Thymus (tissue), 14 donors: ENCODE results near the gene METAP1D. TPM values are rescaled to one million over a fixed set of nuclear protein-coding genes. Genes with fewer than 3 reads are reported as not detected.

Source experiments
- DNase-seq, 9 donors: peaks; one replicate each; pipeline ENCODE4 v3.0.0-alpha.2; 2013; ENCODE audit warnings: low spot score in 9 of 9, low read depth in 6 of 9, missing footprints in 1 of 9
- H3K27ac ChIP-seq, 2 donors: one replicate each; pipeline ENCODE4 v1.5.1; 2013; ENCODE audit warnings: control low read depth in 1 of 2, low read depth in 1 of 2, low read length in 1 of 2, mild to moderate bottlenecking in 1 of 2, moderate library complexity in 1 of 2
- H3K27me3 ChIP-seq, 2 donors: one replicate each; pipeline ENCODE4 v1.5.1; 2013; ENCODE audit warnings: low read length in 1 of 2; ENCODE audit not compliant: control insufficient read depth in 2 of 2, insufficient read depth in 1 of 2
- H3K36me3 ChIP-seq, 2 donors: one replicate each; pipeline ENCODE4 v1.5.1; 2013; ENCODE audit warnings: low read length in 1 of 2, mild to moderate bottlenecking in 1 of 2, moderate library complexity in 1 of 2; ENCODE audit not compliant: control insufficient read depth in 2 of 2, insufficient read depth in 2 of 2
- H3K4me1 ChIP-seq, 2 donors: one replicate each; pipeline ENCODE4 v1.5.1; 2013; ENCODE audit warnings: low read length in 2 of 2; ENCODE audit not compliant: control insufficient read depth in 2 of 2, insufficient read depth in 2 of 2
- H3K4me3 ChIP-seq, 2 donors: one replicate each; pipeline ENCODE4 v1.5.1; 2013; ENCODE audit warnings: low read length in 2 of 2, control low read depth in 1 of 2, mild to moderate bottlenecking in 1 of 2
- H3K9me3 ChIP-seq, 2 donors: one replicate each; pipeline ENCODE4 v1.5.1; 2013; ENCODE audit warnings: low read length in 1 of 2, mild to moderate bottlenecking in 1 of 2; ENCODE audit not compliant: control insufficient read depth in 2 of 2, insufficient read depth in 1 of 2
- WGBS: extraction: QIAGEN DNeasy Blood & Tissue Kit; methylation state at CpG from one replicate; pipeline ENCODE4 v1.1.7; 2013; 5-methylcytosine and 5-hydroxymethylcytosine counted together
- long read RNA-seq, 10 donors: transcript quantifications; one replicate each; lab custom pipeline, GENCODE V29; 2026
- polyA plus RNA-seq: library from polyadenylated mRNA; stranded (reverse); fragments of 200-250 nt; gene quantifications from one replicate; pipeline ENCODE4 v1.2.3, GENCODE V29; 2013
- total RNA-seq: library from RNA; stranded (reverse); fragments of 120-200 nt; gene quantifications from one replicate; pipeline ENCODE4 v1.2.4, GENCODE V29; 2013
- donor health status: healthy.

METAP1D gene
- total RNA-seq (2.4 TPM), polyA plus RNA-seq (4.2 TPM)
- long read RNA-seq, donor 1, result 0 reads
- long read RNA-seq, donor 2, partial matches to known transcripts, result 0 of 5 reads
- long read RNA-seq, donor 2, other reads (novel, unspliced or antisense), result 0 of 5 reads
- long read RNA-seq, donor 3, partial matches to known transcripts, result 0 of 2 reads
- long read RNA-seq, donor 3, other reads (novel, unspliced or antisense), result 0 of 2 reads
- long read RNA-seq, donor 4, result 0 reads
- long read RNA-seq, donor 5, partial matches to known transcripts, result 0 of 2 reads
- long read RNA-seq, donor 5, other reads (novel, unspliced or antisense), result 0 of 2 reads
- long read RNA-seq, donor 6, partial matches to known transcripts, result 0 of 4 reads
- long read RNA-seq, donor 6, other reads (novel, unspliced or antisense), result 0 of 4 reads
- long read RNA-seq, donor 7, partial matches to known transcripts, result 0 of 2 reads
- long read RNA-seq, donor 7, other reads (novel, unspliced or antisense), result 0 of 2 reads
- long read RNA-seq, donor 8, partial matches to known transcripts, result 0 of 1 reads
- long read RNA-seq, donor 8, other reads (novel, unspliced or antisense), result 0 of 1 reads
- long read RNA-seq, donor 9, result 0 reads
- long read RNA-seq, donor 10, partial matches to known transcripts, result 0 of 1 reads
- long read RNA-seq, donor 10, other reads (novel, unspliced or antisense), result 0 of 1 reads

GRCh38 chr2:171999604-172000469 lies at the start of gene METAP1D:
METAP1D (plus strand) TSS chr2:171999953; CDS start chr2:171999970, 17 bp downstream.
- Histone ChIP-seq H3K36me3 (no peaks in the 10 kb centered on the region), H3K27me3 (peaks cover 3 to 9% of the 10 kb centered on the region in 2 donors), H3K4me3 (peak within 1 kb of the TSS; percentile 61 to 83), H3K27ac (no peak within 1 kb of the TSS), H3K4me1 (peaks cover 4 to 12% of the 10 kb centered on the region in 2 donors), H3K9me3 (no peaks in the 10 kb centered on the region)
- peak; percentile 53 to 87 (median 74) for DNase-seq
- WGBS, result under 1% methylated on average over 73 of the region's 73 CpGs

GRCh38 chr2:171952276-171952675 lies 47.5 kb upstream of the METAP1D start:
- Histone ChIP-seq H3K27me3 (no peaks in the 10 kb centered on the region), H3K27ac (no peak overlapping the region), H3K4me1 (no peaks in the 10 kb centered on the region), H3K9me3 (no peaks in the 10 kb centered on the region), H3K4me3 (no peak overlapping the region), H3K36me3 (peaks cover 14 to 20% of the 10 kb centered on the region in 2 donors)
- no peak for DNase-seq

DNA sequence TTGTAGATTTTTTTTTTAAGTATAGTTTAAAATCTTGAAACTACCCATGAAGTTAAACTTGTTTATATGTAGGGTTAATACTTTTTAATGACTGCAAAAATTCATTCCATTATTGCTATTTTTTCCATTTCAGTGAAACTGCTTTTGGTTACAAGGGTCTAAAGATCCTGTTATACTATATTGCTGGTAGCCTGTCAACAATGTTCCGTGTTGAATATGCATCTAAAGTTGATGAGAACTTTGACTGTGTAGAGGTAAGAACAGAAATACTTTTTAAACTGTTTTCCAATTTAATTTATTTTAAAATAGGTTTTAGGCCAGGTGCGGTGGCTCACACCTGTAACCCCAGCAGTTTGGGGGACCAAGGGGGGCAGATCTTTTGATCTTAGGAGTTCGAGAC lies 47.0 kb upstream of the METAP1D start:
- Histone ChIP-seq H3K36me3 (peaks cover 14 to 20% of the 10 kb centered on the region in 2 donors), H3K4me3 (no peak overlapping the region), H3K9me3 (no peaks in the 10 kb centered on the region), H3K27ac (no peak overlapping the region), H3K27me3 (no peaks in the 10 kb centered on the region), H3K4me1 (no peaks in the 10 kb centered on the region)
- 95% methylated on average over 3 of the region's 3 CpGs for WGBS
- DNase-seq, result no peak

DNA sequence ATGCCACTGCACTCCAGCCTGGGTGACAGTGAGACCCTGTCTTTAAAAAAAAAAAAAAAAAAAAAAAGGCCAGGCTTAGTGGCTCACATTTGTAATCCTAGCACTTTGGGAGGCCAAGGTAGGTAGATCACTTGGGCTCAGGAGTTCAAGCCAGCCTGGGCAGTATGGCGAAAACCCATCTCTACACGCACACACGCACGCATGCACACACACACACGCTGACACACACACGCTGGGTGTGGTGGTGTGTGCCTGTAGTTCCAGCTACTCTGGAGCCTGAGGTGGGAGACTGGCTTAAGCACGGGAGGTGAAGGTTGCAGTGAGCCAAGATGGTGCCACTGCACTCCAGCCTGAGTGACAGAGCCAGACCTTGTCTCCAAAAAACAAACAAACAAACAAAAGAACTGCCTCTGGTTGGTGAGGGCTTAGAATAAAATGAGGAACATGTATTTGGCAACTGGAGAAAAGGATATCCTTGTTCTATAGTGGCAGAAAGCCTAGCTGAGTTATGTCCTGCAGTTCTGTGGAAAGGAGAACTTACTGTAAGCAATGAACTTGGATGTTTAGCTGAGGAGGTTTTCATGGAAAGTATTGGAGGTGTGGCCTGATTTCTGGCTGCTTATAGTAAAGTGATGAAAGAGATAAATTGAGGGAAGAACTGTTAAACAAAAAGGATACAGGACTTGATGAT lies 43.5 kb upstream of the METAP1D start:
- DNase-seq, result no peak
- Histone ChIP-seq H3K9me3 (no peaks in the 10 kb centered on the region), H3K27ac (no peak overlapping the region), H3K4me1 (no peaks in the 10 kb centered on the region), H3K27me3 (no peaks in the 10 kb centered on the region), H3K36me3 (peaks cover 11 to 20% of the 10 kb centered on the region in 2 donors), H3K4me3 (no peak overlapping the region)
- WGBS, result 98% methylated on average over 7 of the region's 7 CpGs

GRCh38 chr2:171957061-171957460 lies 42.7 kb upstream of the METAP1D start:
- Histone ChIP-seq H3K4me1 (no peaks in the 10 kb centered on the region), H3K27me3 (no peaks in the 10 kb centered on the region), H3K4me3 (no peak overlapping the region), H3K9me3 (no peaks in the 10 kb centered on the region), H3K36me3 (peaks cover 11 to 20% of the 10 kb centered on the region in 2 donors), H3K27ac (no peak overlapping the region)
- DNase-seq, result no peak
- WGBS, result 98% methylated on average over 2 of the region's 2 CpGs

DNA sequence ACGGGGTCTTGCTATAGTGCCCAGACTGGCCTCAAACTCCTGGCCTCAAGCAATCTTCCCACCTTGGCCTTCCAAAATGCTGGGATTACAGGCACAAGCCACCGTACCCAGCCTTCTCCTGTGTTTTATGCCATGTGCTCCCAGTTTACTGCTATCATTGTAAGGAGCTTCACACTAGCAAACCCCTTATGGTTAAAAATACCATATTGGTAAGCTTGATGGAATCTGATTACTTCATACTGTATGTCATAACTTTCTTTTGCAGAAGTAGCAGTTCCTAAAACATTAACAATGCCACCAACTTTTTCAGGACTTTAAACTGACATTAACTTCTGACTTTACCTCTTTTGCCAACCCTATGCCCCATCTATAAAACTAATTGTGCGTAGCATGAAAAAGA lies 41.3 kb upstream of the METAP1D start:
- H3K4me3 ChIP-seq, result no peak overlapping the region
- peaks cover 7 to 13% of the 10 kb centered on the region in 2 donors for H3K36me3 ChIP-seq
- no peaks in the 10 kb centered on the region for H3K4me1 ChIP-seq
- no peak for DNase-seq
- WGBS, result 97% methylated on average over 3 of the region's 3 CpGs
- H3K27ac ChIP-seq, result no peak overlapping the region
- no peaks in the 10 kb centered on the region for H3K9me3 ChIP-seq
- H3K27me3 ChIP-seq, result no peaks in the 10 kb centered on the region

GRCh38 chr2:171959998-171960397 lies 39.8 kb upstream of the METAP1D start:
- Histone ChIP-seq H3K36me3 (peaks cover 7 to 10% of the 10 kb centered on the region in 2 donors), H3K9me3 (no peaks in the 10 kb centered on the region), H3K27ac (no peak overlapping the region), H3K4me3 (no peak overlapping the region), H3K27me3 (no peaks in the 10 kb centered on the region), H3K4me1 (no peaks in the 10 kb centered on the region)
- 96% methylated on average over 2 of the region's 2 CpGs for WGBS
- no peak for DNase-seq

GRCh38 chr2:171960570-171960969 lies 39.2 kb upstream of the METAP1D start:
- WGBS, result 96% methylated on average over 3 of the region's 3 CpGs
- H3K9me3 ChIP-seq, result no peaks in the 10 kb centered on the region

More at GRCh38 chr2:171960570-171960969, 39.2 kb upstream of the METAP1D start:
- Histone ChIP-seq H3K4me1 (no peaks in the 10 kb centered on the region), H3K27ac (no peak overlapping the region), H3K4me3 (no peak overlapping the region), H3K27me3 (no peaks in the 10 kb centered on the region), H3K36me3 (peaks cover 7 to 10% of the 10 kb centered on the region in 2 donors)
- DNase-seq, result no peak
